HCT116 (cell line): ENCODE results near the gene ABCA8. TPM values are rescaled to one million over a fixed set of nuclear protein-coding genes. Genes with fewer than 3 reads are reported as not detected.
"Not testable (repeated sequence)": the region's sequence is repeated elsewhere in the genome, so short reads cannot be mapped to it uniquely, and the experiment has no call there.

Source experiments
- ATAC-seq: fragments of 200-7000 bp; cut with Tn5 transposase; 2 replicates; pipeline ENCODE4 v1.9.1; 2020; ENCODE audit warnings: mild to moderate bottlenecking, moderate library complexity
- BruUV-seq: library from RNA; stranded (reverse); fragments of 400-500 nt; replicated peaks from 2 replicates; lab custom pipeline; 2021; lab: Mats Ljungman, UMichigan
- CTCF ChIA-PET: fragments of 300-600 bp; sonication (Branson Sonifier 250); formaldehyde crosslinking; loops from one replicate; lab custom pipeline; 2021; ENCODE audit warnings: antibody characterized with exemption; lab: Charles Lee
- POLR2A ChIA-PET: fragments of 300-600, 350-600 bp; sonication (Branson Sonifier 250); formaldehyde crosslinking; loops from one replicate; lab custom pipeline; 2021; ENCODE audit warnings: antibody characterized with exemption; lab: Charles Lee
- RAD21 ChIA-PET, 2 experiments: fragments of 300-600 bp; sonication (Branson Sonifier 250); formaldehyde crosslinking; loops; one replicate each; lab custom pipeline; 2023; ENCODE audit warnings: low total read pairs in 2 of 2; ENCODE audit not compliant: uncharacterized antibody in 2 of 2, unreplicated experiment in 2 of 2, low non-redundant PET in 1 of 2; lab: Charles Lee
- DNase-seq: peaks from one replicate; pipeline ENCODE4 v3.0.0-alpha.2; 2010; ENCODE audit warnings: low read depth, low spot score
- H2AFZ ChIP-seq: fragments of 200-600 bp; shearing (Covaris generic), sonication (generic); 2 replicates; pipeline ENCODE4 v1.6.1; 2017; ENCODE audit warnings: low read depth, mixed run types, mixed read lengths, antibody characterized with exemption, low read length; ENCODE audit not compliant: poor library complexity, severe bottlenecking
- H3K27ac ChIP-seq: 2 replicates; pipeline ENCODE4 v1.5.1; 2012; ENCODE audit warnings: low read depth, low read length
- H3K27me3 ChIP-seq: fragments of 200-600 bp; sonication (generic); 2 replicates; pipeline ENCODE4 v1.6.1; 2016; ENCODE audit warnings: mixed run types, low read length, mixed read lengths; ENCODE audit not compliant: insufficient read depth
- H3K36me3 ChIP-seq, 2 experiments: fragments of 200-500 bp in 1 of 2; fragments of 200-600 bp in 1 of 2; sonication (Bioruptor generic) in 1 of 2; sonication (generic) in 1 of 2; 2 replicates each; pipeline versions ENCODE4 v1.5.1 to v1.6.1; 2014 to 2016; ENCODE audit warnings: low read length in 2 of 2, inconsistent platforms in 1 of 2, mixed read lengths in 1 of 2, mixed run types in 1 of 2; ENCODE audit not compliant: insufficient read depth in 2 of 2, control insufficient read depth in 1 of 2
- H3K4me1 ChIP-seq, 2 experiments: fragments of 200-600 bp in 1 of 2; sonication (generic) in 1 of 2; 2 replicates each; pipeline versions ENCODE4 v1.5.1 to v1.6.1; 2012 to 2017; ENCODE audit warnings: low read length in 2 of 2, inconsistent platforms in 1 of 2, mild to moderate bottlenecking in 1 of 2, mixed read lengths in 1 of 2, mixed run types in 1 of 2, moderate library complexity in 1 of 2; ENCODE audit not compliant: insufficient read depth in 2 of 2, control insufficient read depth in 1 of 2
- H3K4me2 ChIP-seq: fragments of 200-600 bp; sonication (generic); 2 replicates; pipeline ENCODE4 v1.6.1; 2017; ENCODE audit warnings: mixed run types, low read length, mixed read lengths
- H3K4me3 ChIP-seq, 2 experiments: fragments of 200-600 bp in 1 of 2; sonication (generic) in 1 of 2; replicated peaks in 1 of 2; 2 replicates each; pipeline ENCODE4 v1.5.1; 2011 to 2016; ENCODE audit warnings: low read length in 2 of 2, control low read depth in 1 of 2, low read depth in 1 of 2, mild to moderate bottlenecking in 1 of 2, mixed read lengths in 1 of 2, mixed run types in 1 of 2
- H3K79me2 ChIP-seq: fragments of 200-600 bp; sonication (generic); 2 replicates; pipeline ENCODE4 v1.6.1; 2017; ENCODE audit warnings: mild to moderate bottlenecking, mixed run types, low read length, moderate library complexity, mixed read lengths; ENCODE audit not compliant: insufficient read depth
- H3K9ac ChIP-seq: fragments of 200-600 bp; sonication (generic); 2 replicates; pipeline ENCODE4 v1.6.1; 2016; ENCODE audit warnings: low read length, mixed read lengths
- H3K9me2 ChIP-seq: fragments of 200-600 bp; sonication (generic), shearing (Covaris generic); 2 replicates; pipeline ENCODE4 v1.6.1; 2017; ENCODE audit warnings: mixed run types, mild to moderate bottlenecking, moderate library complexity; ENCODE audit not compliant: insufficient read depth
- H3K9me3 ChIP-seq, 2 experiments: fragments of 200-500 bp in 1 of 2; fragments of 200-600 bp in 1 of 2; sonication (Bioruptor generic) in 1 of 2; sonication (generic) in 1 of 2; 2 replicates each; pipeline ENCODE4 v1.6.1; 2014 to 2017; ENCODE audit warnings: low read length in 2 of 2, mixed read lengths in 2 of 2, inconsistent platforms in 1 of 2, low read depth in 1 of 2, mild to moderate bottlenecking in 1 of 2, mixed run types in 1 of 2, moderate library complexity in 1 of 2; ENCODE audit not compliant: control insufficient read depth in 1 of 2, insufficient read depth in 1 of 2
- H4K20me1 ChIP-seq: fragments of 200-600 bp; sonication (generic), shearing (Covaris generic); 2 replicates; pipeline ENCODE4 v1.6.1; 2017; ENCODE audit warnings: mixed run types, mild to moderate bottlenecking, moderate library complexity; ENCODE audit not compliant: insufficient read depth
- RAD21 ChIP-seq: IDR thresholded peaks from 2 replicates; pipeline ENCODE4 v1.6.1; 2012; ENCODE audit warnings: low read depth, mild to moderate bottlenecking
- SRF ChIP-seq: IDR thresholded peaks from 2 replicates; pipeline ENCODE4 v1.6.1; 2012; ENCODE audit warnings: low read depth
- TCF7L2 ChIP-seq: IDR thresholded peaks from 2 replicates; pipeline ENCODE4 v1.7.0; 2011; ENCODE audit warnings: borderline replicate concordance, inconsistent platforms; ENCODE audit not compliant: insufficient read depth, insufficient read length; ENCODE audit errors: extremely low read depth
- ZNF274 ChIP-seq: fragments of 200-500 bp; sonication (Bioruptor generic); IDR thresholded peaks from 2 replicates; pipeline ENCODE4 v1.6.1; 2014; ENCODE audit warnings: mild to moderate bottlenecking, low read depth, low read length, inconsistent platforms
- intact Hi-C: fragments of 100-400 bp; cut with micrococcal nuclease; formaldehyde crosslinking; loops from 2 replicates; pipeline ENCODE4 v1.10.0; 2022
- total RNA-seq: library from RNA; stranded (reverse); gene quantifications from one replicate; pipeline ENCODE4 v1.2.1, GENCODE V29; 2021; ENCODE audit not compliant: unreplicated experiment

The ABCA8 gene
- total RNA-seq, 1 experiment from 2014 or later, result 0.44 TPM

- no TSS peak for BruUV-seq
- H3K27ac ChIP-seq, result no peak overlapping the region
These were observed 130.5 kb downstream of the ABCA8 start for GRCh38 chr17:68824707-68825106.

DNA sequence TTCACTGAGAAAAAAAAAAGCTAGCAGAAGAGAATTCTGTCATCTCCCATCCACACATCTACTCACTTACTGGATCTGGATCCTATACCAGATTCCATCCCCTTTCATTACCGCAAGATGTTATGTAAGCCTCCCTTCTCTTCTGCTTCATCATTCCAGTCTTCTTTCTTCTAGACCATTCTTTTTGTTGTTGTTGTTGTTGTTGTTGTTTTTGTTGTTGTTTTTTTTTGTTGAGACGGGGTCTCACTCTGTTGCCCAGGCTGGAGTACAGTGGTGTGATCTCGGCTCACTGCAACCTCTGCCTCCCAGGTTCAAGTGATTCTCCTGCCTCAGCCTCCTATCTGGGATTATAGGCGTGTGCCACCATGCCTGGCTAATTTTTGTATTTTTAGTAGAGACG lies 131.0 kb downstream of the ABCA8 start:
- peaks cover 26 to 34% of the 10 kb centered on the region in 2 experiments for H3K4me1 ChIP-seq
- H3K27me3 ChIP-seq, H2AFZ ChIP-seq, DNase-seq, ATAC-seq, H3K4me3 ChIP-seq, H3K4me2 ChIP-seq, RAD21 ChIA-PET, intact Hi-C loops, H3K9me2 ChIP-seq, H3K9ac ChIP-seq, BruUV-seq, H4K20me1 ChIP-seq, H3K27ac ChIP-seq, H3K9me3 ChIP-seq, H3K36me3 ChIP-seq, H3K79me2 ChIP-seq, POLR2A ChIA-PET, CTCF ChIA-PET: not testable (repeated sequence)

More at GRCh38 chr17:68824707-68825106, 130.5 kb downstream of the ABCA8 start:
- RAD21 ChIA-PET, result no interaction called here
- Histone ChIP-seq H4K20me1 (no peaks in the 10 kb centered on the region), H3K4me3 (no peak overlapping the region), H3K27me3 (no peaks in the 10 kb centered on the region), H3K9ac (no peak overlapping the region), H3K36me3 (no peaks in the 10 kb centered on the region), H3K4me1 (peaks cover 26 to 34% of the 10 kb centered on the region in 2 experiments), H3K9me3 (no peaks in the 10 kb centered on the region), H3K9me2 (no peaks in the 10 kb centered on the region), H3K4me2 (no peak overlapping the region), H3K79me2 (no peaks in the 10 kb centered on the region), H2AFZ (no peak overlapping the region)
- POLR2A ChIA-PET, result no interaction called here
- CTCF ChIA-PET, result no interaction called here
- no peak for TF ChIP-seq TCF7L2
- no peak for TF ChIP-seq RAD21
- TF ChIP-seq ZNF274, result no peak
- TF ChIP-seq SRF, result no peak
- no peak for DNase-seq
- ATAC-seq, result no peak
- intact Hi-C loops, result no loop called here
